Measurements from ENCODE around the gene REG3A. TPM values are rescaled to one million over a fixed set of nuclear protein-coding genes. Genes with fewer than 3 reads are reported as not detected.

REG3A gene
- total and polyA plus RNA-seq, 2 of the 8 experiments (the other 6 are each of a cell fraction or from before 2014, with no cell fraction given): not detected

GRCh38 chr2:79162132-79162531 lies 2.6 kb upstream of the REG3A start (continued):
- no peak for TF ChIP-seq CHD7 (IDR thresholded peaks at IDR 0.05; ENCODE audit: insufficient replicate concordance, low read length)
- TF ChIP-seq NANOG (IDR thresholded peaks at IDR 0.05; ENCODE audit: insufficient read depth, low read depth, low read length, poor library complexity, severe bottlenecking): no peak
- no peak for TF ChIP-seq CREB1 (IDR thresholded peaks at IDR 0.05)
- TF ChIP-seq E2F6 (IDR thresholded peaks at IDR 0.05): no peak
- TF ChIP-seq SIRT6 (IDR thresholded peaks at IDR 0.05; ENCODE audit: low read length): no peak
- no peak for TF ChIP-seq CBX8 (IDR thresholded peaks at IDR 0.05; ENCODE audit: borderline replicate concordance, low read depth, low read length)

Measured in H1 (cell line).